Right ventricle myocardium inferior (tissue), 1 donor: ENCODE results near the gene SPATA17. TPM values are rescaled to one million over a fixed set of nuclear protein-coding genes. Genes with fewer than 3 reads are reported as not detected.

ENCODE experiments used
- ATAC-seq: fragments of 200-7000 bp; cut with Tn5 transposase; one replicate; pipeline ENCODE4 v1.9.1; 2020; ENCODE audit warnings: mild to moderate bottlenecking, moderate library complexity
- DNase-seq: peaks from one replicate; pipeline ENCODE4 v3.0.0; 2021; ENCODE audit errors: missing footprints
- intact Hi-C: fragments of 100-400 bp; cut with DNase I; formaldehyde crosslinking; loops from one replicate; pipeline ENCODE4 v1.11.0; 2022
- total RNA-seq: library from RNA; stranded (reverse); fragmentation: NEBNext Ultra II Directional; extraction: Animal tissue kit (Norgen Biotek cat#: 25700); gene quantifications from one replicate; pipeline ENCODE4 v1.2.1, GENCODE V29; 2021
- donor health status: DM: no; HTN: yes; CAD: no; lungs with severe emphysema.

The SPATA17 gene
- total RNA-seq, 1 donor from 2014 or later: 1.1 TPM

DNA sequence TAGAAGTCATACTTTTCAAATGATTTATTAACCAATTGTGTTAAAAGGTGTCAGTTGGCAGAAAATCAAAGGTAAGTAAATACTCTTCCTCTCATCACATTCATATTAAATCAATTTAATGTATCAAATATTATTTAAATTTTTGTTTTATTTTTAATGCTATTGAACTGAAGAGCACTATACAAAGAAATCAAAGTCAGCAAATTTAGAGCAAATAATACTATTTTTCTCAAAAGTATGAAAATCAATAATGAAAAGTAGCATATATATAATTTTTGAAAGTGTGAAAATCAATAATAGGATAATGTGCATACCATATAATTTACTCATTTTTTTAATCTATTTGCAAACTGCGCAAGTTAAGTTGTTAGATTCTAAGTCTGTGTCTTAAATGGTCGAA, 181.0 kb downstream of the SPATA17 start:
- intact Hi-C loops: no loop called here
- no peak for DNase-seq

DNA sequence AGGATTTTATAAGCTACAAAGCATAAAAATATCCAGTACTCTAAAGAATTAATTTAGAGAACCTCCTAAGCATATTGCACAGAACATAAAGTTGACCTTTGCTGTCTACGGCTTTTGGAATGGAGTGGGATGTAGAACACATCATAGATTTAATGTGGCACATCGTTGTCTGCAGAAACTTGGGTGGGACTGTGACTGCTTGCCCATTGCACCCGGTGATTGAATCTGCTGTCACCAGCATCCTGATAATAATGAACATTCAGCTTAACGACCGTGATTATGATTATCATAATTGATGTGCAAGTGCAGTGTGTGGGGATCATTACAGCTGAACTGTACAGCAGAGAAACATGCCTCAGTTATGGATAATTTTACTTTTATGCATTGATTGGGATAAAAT, 181.9 kb downstream of the SPATA17 start:
- intact Hi-C loops: no loop called here
- ATAC-seq: no peak
- no peak for DNase-seq

More for the DNA sequence above, 181.0 kb downstream of the SPATA17 start:
- ATAC-seq: no peak

DNA sequence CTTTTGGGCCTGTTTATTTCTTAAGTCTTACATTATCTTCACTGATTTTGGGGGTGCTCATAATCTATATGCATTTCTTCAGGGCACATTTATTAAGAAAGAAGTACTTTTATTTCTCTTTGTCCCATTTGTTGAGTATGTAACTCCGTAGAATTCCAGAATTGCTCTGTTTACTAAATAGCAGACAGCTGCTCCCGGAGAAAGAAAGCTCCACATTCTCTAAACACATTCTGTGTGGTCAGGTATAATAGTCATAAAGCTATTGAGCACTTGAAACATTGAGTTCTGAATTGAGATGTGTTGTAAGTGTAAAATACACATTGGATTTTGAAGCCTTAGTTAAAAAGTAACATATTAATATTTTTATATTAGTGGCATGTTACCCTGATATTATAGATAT, 206.5 kb downstream of the SPATA17 start:
- DNase-seq (no peak), ATAC-seq (no peak)
- intact Hi-C loops: no loop called here

DNA sequence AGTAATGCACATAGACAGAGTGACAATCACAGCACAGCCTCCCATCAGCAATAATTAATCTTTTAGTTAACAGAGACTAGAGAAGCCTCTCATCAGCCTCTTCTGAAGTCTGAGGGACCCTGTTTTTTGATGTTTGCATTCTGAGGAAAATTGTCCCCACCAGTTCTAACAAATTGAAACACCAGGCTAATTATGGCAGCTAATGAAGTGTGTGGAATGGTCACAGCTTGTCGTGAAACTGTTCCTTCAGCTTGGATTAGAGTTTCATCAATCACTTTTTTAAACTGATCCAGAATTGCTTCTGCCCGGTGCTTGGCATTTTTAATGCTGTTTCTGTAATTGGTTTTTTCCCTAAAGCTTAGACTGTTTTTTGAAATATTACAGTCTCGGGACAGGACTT, 208.0 kb downstream of the SPATA17 start:
- no peak for ATAC-seq
- intact Hi-C loops: no loop called here
- no peak for DNase-seq

DNA sequence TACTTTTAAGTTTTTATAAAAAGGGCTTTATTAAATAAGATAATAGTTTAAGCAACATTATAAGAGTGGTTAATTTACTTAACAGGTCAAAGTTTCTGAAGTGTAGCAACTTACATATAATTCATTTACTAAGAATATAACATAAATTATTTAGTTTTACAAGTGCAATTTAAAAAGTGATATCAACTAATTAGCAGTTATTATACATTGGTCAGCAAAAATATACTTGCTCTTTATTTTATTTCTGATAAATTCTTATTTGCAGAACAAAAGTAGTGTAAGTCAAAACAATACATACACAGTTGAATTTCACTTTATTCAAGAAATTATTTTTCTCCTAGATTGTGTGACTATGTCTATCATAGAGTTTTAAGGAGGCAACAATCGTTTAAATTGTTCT, 215.6 kb downstream of the SPATA17 start:
- no peak for ATAC-seq
- no peak for DNase-seq
- intact Hi-C loops: no loop called here

DNA sequence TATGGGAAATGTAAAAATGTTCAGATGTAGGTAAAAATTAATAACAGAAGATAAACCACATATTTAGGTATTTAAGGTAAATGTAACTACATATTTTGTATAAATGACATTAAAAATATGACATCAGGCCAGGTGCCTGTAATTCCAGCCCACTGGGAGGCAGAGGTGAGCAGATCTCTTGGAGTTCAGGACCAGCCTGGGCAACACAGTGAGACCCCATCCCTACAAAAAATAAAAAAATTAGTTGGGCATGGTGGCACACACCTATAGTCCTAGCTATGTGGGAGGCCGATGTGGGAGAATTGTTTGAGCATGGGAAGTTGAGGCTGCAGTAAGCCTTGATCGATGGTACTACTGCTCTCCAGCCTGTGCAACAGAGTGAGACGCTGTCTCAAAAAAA, 216.5 kb downstream of the SPATA17 start:
- intact Hi-C loops: no loop called here
- DNase-seq (no peak), ATAC-seq (no peak)

DNA sequence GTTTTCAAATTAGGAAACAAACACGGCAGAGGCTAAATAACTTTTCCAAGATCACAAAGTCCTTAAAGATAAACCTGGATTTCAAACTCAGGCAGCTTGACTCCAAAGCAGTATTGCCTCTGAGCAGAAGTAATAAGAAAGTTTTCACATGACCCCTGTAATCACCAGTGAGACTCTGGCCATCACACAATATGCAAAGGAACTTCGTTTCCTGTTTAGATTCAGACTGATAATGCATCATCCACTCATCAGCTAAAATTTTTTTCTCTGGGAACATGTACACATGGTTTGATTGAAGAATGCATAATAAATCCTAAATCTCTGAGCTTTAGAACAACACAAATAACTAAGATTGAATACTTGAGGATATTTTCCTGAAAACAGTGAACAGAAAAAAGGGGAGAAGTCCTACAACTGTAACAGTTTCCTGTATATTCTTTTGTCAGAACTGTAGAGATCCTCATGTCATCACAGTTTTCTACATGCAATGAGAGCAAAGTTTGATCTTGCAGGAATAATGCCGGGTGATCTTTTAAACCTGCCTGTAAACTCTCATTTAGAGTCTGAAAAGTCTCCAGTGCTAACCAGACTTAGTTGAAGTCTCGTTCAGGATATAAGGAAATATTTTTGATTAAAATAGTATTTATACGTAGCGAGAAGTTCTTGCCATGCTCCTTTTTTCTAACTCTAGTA, 225.3 kb downstream of the SPATA17 start:
- no peak for DNase-seq
- no peak for ATAC-seq
- intact Hi-C loops: no loop called here

DNA sequence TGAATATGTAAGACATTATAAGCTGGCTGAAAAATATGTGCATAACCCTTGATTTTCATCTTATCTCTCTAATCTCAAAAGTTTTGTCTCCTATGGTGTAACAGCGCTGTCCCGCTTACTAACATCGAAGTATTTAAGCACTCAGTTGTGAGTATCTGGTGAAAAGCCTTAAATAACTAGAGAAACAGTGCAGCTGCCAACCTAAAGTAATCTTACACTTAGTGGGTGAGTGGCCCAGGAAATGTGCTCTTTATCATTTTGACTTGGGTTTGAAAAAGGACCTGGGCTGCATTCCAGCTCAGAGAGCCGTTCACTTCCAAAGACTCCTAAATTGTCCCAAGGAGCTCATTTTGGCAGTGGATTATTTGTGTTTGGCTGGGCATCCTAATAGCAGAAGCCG, 225.9 kb downstream of the SPATA17 start:
- intact Hi-C loops: no loop called here
- ATAC-seq (no peak), DNase-seq (no peak)

DNA sequence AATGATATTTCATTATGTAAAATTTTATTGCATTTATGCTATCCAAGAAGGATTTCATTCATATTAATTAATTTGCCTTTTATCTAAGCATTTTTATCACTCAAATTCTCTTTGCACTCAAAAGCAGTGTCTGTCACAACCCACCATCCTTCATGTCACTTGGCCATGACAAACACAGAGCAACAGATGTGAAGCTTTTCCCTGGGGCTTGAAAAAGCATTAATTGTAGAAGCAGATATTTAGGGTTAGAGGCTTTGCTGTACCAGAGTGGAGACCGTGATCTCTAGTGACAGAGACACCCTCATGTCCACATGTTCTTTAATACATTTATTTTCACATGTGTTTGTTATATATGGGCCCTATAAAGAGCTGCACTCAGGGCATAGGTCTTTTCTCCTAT, 230.5 kb downstream of the SPATA17 start:
- ATAC-seq: no peak
- intact Hi-C loops: no loop called here
- DNase-seq: no peak

DNA sequence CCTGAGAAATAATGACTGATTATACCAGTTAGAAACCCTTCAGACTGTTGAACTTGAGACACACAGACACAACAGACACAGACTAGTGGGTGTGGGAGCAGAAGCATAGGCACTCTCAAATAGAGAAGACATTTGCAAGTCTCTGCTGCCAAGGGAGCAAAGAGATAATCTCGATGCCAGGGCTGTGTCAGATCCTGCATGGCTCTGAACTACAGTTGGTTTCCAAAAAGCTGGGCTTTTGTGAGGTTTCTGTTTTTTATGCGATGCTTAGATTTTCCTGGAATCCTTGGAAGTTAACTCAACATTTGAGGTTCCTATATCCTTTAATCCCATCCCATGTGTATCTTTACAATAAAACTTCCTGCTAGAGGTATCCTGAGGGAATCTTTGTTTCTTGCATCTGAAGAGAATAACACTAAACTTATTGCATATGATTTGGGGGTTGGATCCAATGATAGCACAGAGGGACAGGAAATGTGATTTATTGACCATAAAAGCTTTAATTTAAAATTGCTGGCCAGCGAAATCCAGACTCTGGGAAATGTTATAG, 236.4 kb downstream of the SPATA17 start:
- no peak for ATAC-seq
- no peak for DNase-seq
- intact Hi-C loops: no loop called here

DNA sequence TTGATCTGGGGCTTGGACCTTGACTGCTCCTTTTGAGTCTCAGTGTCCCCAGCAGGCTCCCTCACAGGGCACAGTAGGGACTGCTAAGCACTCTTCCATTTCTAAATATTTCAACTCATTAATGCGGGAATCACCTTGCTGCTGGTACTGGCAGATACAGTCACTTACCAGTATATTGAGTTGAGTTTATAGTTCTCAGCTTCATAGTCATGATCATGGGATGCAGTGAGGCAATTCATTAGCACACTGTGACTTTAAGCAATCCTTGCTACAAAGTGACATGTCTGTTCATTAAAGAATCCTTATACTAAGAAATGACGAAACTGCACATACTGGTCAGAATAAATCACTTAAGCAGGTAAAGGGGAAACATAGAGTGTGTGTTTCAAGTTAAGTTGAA, 240.8 kb downstream of the SPATA17 start:
- ATAC-seq: no peak
- intact Hi-C loops: no loop called here
- DNase-seq: no peak

DNA sequence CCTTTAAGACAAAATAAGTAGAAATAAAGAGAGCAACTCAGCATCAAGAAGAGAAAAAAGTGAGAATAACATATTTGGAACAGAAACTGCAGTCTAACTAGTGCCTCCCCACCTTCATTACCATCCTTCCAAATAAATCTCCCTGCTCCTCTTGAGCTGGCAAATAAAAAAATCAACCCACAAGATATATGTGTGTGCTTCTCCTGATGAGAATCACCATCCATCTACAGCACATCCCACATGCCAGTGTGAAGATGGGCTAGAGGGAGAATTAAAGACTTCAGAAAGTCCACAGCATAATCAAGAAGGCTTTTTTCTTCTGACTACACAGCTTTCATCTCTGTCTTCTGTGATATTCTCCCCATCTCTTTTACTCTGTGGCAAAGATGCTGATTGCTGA, 244.1 kb downstream of the SPATA17 start:
- ATAC-seq (no peak), DNase-seq (no peak)
- intact Hi-C loops: no loop called here

DNA sequence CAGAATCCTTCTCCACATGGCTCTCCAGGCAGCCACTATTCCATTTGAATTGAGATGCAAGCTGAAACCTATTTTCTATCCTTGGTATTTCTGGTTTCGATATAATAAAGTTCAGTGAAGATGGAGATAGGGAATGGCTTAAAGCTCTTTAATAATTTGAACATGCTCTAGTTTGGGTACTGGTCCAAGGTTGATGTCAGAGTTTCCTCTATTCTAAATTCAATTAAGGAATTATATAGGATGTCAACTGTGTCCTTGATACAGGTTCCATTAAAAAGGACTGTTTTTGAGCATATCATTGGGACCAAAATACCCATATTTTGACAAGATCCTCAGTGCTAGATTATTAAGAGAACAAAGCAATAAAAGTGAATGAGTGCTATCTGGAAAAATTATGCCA, 245.3 kb downstream of the SPATA17 start:
- no peak for DNase-seq
- no peak for ATAC-seq
- intact Hi-C loops: no loop called here

DNA sequence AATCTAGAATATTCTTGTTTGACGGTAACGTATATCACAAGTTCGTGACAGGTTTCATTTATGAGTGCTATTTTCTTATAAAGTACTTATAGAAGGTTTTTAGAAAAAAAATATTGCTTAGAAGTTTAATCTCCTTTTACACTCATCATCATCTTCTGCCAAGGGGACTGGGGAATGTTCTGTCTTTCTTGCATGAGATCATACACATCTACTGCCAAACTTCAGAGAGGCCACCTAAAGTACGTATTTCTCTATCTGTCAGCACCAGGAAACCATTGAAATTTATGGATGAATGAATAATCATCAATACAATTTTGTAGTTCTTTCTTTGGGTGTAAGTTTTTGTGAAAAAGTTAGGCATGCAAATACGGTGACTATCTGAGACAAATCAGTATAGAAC, 245.8 kb downstream of the SPATA17 start:
- no peak for ATAC-seq
- intact Hi-C loops: no loop called here
- no peak for DNase-seq

DNA sequence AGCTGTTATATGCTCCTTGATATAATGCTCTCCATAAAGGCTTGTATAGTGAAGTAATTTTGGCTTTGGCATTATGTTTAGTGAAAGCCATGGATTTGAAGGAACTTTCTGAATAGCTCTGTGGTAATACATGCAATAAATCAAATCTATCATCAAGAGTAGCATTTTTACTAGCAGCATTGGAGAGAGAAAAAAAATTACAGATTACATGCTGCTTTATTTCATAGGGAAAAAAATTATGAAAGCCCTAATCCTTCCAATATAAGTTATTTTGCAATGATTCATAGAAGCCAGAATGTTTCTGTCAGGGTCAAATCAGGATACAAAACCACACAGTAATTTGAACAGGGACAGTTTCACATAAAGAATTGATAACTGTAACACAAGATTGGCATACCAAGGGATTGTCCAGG, 250.0 kb downstream of the SPATA17 start:
- DNase-seq (no peak), ATAC-seq (no peak)
- intact Hi-C loops: no loop called here

DNA sequence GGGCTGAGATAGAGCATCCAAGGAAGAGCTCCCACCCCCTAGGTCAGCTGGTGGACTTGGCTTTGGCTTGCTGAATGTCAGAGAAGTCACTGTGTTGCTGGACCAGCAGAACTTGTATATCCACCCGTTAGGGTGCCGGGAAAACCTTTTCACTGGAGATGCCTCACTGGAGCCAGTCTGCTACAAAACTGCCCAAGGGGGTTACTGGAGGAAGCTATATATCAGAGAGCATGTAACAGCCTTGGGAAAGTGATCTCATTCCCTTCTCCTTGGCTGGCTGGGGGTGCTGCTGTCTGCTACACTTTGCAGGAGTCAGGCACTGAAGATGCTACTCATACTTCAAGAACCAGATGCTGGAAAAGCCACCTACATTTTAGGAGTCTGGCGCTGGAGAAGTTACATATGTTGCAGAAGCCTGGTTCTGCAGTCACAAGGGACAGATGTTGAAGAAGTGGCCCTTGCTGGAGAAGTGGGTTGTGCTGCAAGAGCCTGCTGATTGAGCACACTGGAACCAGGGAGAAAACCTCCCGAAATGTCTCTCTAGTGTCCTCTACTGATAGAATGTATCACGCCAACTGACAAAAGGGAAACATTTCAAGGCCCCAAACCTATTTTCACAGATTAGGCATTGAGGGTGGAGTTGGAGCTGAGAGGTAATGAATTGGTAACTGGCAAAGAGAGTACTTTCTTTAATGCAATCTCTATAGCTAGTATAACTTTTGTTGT, 250.6 kb downstream of the SPATA17 start:
- DNase-seq: no peak
- no peak for ATAC-seq
- intact Hi-C loops: no loop called here

DNA sequence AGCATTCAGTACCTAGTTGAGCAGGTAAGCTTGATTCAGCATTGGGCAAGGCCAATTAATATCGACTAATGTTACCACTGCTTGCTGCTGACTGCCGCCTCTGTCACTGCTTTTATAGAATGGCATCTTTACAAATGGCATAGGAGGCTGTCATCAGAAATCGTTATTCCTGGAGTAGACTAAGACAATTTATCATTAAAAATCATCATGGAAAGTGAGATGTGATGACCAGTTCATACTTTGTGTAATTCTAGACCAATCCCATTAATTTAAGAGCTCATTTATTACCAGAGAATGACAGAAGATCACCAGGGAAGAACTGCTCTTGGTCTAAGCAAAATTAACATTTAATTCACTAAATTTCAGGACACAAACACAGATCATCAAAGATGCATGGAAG, 254.0 kb downstream of the SPATA17 start:
- ATAC-seq: no peak
- intact Hi-C loops: no loop called here
- DNase-seq: no peak

DNA sequence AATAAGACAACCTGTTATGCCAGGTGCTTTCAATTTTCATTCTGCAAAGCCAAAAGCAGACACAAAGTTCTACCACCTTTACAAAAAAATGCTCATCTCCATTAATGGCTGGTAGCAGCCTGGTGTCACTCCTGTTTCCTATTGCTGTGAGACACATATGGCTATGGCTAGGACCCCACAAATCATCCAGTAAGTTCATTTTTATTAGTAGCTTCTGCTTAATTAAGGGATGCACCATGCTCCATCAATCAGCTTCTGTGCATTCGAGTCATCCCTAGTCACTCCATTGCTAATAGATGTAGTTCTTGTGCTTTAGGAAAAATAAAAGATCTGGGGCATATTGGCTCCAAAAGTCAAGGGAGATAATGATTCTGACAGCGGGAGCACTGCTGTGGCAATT, 257.2 kb downstream of the SPATA17 start:
- no peak for ATAC-seq
- intact Hi-C loops: no loop called here
- DNase-seq: no peak

DNA sequence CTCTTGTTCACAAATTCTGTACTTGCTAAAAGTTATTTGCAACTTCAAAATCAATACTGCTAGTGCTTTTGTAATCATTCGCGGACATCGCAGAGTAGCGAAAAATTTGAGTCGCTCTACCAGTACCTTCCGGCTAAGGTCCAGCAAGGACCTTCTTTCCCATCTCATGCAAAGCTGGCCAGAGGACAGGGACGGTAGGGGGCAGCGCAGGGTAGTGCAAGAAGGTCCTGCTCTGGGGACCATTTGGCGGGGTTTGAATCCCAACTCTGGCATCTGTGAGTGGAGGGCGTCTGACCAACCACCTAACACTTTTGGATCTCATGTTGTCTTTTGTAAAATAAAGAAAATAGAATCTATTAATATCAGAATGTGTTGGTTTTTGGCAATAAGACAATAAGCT, 258.3 kb downstream of the SPATA17 start:
- no peak for DNase-seq
- no peak for ATAC-seq
- intact Hi-C loops: no loop called here

DNA sequence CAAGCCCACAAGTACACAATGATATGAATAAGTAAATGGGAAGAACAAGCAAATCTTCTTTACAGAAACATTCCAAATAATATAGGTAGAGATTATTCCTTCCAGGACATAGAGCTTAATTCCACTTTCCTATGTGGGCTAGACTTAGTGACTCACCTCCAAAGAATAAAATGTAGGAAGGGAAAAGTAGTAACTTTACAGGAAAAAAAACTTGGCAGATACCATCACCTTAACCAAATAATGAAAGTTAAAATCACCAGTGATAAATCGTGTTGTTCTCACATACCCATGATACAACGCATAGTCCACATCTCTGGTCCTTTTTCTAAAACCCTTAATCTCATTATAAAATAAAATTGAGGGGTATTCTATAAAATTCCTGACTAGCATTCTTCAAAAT, 260.8 kb downstream of the SPATA17 start:
- no peak for DNase-seq
- intact Hi-C loops: loop anchor here (5.0 kb wide), 1 partner anchor 275 kb away; no protein-coding TSS in a partner anchor
- no peak for ATAC-seq
